Inferior parietal cortex (tissue), 1 donor: ENCODE data around the gene DDX23.
"Not testable (repeated sequence)": the region's sequence is repeated elsewhere in the genome, so short reads cannot be mapped to it uniquely, and the experiment has no call there.

Experiments used
- DNase-seq: peaks from one replicate; pipeline ENCODE4 v3.0.0-alpha.2; 2016; ENCODE audit errors: extremely low spot score

DDX23 gene

GRCh38 chr12:48862760-48863159 lies 10.8 kb upstream of the DDX23 start:
- DNase-seq: no peak

GRCh38 chr12:48861111-48861510 lies 9.1 kb upstream of the DDX23 start:
- no peak for DNase-seq

- not testable (repeated sequence) for DNase-seq
Measured at GRCh38 chr12:48860236-48860635, 8.3 kb upstream of the DDX23 start.

DNA sequence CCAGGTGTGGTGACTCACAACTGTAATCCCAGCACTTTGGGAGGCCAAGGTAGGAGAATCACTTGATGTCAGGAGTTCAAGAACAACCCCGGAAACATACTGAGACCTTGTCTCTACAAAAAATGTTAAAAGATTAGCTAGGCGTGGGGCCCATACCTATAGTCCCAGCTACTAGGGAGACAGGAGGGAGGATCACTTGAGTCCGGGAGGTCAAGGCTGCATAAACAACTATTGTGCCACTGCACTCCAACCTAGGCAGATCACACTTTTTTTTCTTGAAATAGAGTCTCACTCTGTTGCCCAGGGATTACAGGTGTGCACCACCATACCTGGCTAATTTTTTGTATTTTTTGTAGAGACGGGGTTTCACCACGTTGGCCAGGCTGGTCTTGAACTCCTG lies 7.6 kb upstream of the DDX23 start:
- DNase-seq: no peak

DNA sequence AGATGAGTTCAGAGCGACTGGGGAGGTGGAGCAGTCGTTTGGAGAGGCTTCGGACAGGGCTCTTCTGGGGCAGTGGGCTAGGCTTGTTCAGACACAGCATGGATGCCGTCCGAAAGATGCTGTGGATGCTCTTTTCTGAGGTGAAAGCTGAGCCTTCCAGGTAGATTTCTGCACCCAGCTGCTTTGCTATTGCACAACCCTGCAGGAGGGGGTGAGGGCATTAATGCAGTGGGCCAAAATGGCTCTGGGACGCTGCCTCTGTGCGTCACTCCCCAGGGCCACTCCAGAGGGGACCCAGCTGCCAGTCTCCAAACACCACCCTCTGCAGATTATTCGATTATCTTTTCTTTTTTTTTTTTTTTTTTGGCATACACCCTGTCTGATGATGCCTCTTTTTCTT lies 6.1 kb upstream of the DDX23 start:
- DNase-seq: no peak

GRCh38 chr12:48857278-48857994 lies 5.5 kb upstream of the DDX23 start:
- DNase-seq: no peak

DNA sequence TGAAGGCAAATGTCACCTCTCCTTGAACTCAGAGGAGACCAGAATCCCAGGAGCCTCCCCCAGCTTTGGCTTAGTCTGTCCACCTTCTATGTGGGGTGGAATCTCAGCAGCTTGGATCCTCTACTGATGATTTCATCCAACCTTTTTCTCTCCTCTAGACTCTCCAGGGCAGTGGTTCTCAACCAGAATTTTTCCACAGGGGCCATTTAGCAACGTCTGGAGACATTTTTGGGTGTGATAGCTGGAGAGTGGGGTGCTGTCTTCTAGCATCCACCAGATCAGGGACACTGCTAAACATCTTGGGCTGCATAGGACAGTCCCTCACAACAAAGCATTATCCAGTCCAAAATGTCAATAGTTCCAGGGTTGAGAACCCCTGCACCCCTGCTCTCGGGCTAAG lies 4.4 kb upstream of the DDX23 start:
- DNase-seq: no peak

DNA sequence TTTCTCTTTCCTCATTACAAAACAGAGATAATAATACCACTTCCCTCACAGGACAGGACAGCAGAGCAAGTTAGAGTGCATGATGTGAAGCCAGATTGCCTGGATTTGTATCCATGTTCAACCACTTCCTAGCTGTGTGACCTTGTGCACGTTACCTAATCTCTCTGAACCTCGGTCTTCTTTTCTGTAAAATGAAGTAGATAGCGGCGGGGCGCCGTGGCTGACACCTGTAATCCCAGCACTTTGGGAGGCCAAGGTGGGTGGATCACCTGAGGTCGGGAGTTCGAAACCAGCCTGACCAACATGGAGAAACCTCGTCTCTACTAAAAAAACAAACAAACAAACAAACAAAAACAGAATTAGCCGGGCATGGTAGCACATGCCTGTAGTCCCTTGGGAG lies 3.0 kb upstream of the DDX23 start:
- DNase-seq: not testable (repeated sequence)

DNA sequence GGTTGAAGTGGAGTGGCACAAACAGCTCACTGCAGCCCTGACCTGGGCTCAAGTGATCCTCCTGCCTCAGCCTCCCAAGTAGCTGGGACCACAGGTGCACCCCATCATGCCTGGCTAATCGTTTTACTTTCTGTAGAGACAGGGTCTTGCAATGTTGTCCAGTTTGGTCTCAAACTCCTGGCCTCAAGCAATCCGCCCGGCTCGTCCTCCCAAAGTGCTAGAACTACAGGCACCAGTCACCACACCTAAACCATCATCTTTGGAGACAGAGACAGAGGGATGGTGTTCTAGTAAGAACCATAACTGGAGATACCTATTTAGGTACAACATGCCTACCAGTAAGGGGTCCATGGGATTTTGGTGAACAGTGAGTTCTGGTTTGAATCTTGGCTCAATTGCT lies 2.5 kb upstream of the DDX23 start:
- DNase-seq: no peak

- peak; percentile 100 for DNase-seq
Measured at GRCh38 chr12:48852734-48853688, 1.0 kb upstream of the DDX23 start.

GRCh38 chr12:48842021-48842420 lies 9.9 kb downstream of the DDX23 start:
- not testable (repeated sequence) for DNase-seq

DNA sequence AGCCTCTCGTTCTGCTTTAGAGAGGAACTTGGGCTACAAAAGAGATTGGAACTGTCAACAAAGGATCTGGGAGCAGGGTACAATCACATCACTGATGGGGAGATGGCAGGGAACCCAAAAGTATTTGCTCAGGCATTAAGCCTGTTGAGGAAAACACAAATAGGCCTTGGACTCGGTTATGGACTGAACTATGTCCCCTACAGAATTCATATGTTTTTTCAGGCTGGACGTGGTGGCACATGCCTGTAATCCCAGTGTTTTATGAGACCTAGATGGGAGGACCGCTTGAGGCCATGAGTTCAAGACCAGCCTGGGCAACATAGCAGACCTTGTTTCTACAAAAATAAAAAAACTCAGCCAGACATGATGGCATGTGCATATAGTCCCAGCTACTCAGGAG lies 13.9 kb downstream of the DDX23 start:
- DNase-seq: no peak

- DNase-seq: no peak
Measured at GRCh38 chr12:48832321-48833060, 19.5 kb downstream of the DDX23 start.

DNA sequence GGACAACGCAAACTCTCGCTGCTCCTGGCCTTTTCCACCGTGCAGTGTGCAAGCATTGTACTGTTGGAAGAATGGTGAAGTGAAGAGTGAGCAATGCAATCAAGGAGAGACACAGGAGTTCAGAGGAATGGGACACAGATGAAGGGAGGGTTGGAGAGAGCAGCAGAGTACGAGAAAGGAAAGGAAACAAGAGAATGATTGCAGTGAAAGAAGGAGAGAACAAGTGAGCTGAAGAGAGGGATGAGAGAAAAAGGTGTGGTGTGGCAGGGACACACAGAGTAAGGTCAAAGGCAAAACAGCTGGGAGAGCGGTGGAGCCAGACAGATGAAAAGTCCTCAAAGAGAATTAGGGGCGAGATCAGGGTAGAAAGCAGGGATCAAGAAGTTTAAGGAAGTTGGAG lies 20.7 kb downstream of the DDX23 start:
- DNase-seq: no peak

DNA sequence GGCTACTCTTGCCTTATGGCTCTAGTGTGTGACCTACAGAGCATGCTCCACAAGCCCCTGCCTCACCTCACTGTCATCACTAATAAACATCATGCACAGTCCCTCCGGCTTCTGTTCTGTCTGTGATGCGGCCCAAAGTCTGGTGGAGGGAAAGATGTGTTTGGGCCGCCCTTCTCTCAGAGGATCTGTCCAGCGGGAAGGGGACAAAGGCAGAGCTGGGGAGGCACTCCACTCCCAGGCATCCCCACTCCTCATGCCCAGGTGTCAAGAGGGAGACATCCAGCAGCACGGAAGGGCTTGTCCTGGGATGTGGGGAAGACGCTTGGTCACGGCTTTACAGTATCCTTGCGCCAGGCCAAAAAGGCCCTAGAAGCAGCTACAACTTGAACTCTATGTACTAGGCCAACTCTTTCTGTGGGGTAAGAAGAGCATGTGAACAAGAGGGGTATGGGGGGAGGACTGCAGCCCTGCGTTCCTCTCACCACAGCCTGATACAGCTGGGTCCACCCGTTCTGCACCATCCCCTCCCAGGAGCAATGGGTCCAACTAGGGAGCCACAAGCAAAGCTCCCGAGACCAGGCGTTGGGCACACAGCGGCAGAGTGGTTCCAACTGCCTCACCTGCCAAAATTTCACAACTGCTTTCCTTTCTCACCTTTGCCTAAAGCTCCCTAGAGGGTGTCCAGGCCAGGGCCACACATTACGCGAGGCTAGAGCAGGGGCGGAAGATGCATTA lies 23.0 kb downstream of the DDX23 start:
- DNase-seq: no peak

DNA sequence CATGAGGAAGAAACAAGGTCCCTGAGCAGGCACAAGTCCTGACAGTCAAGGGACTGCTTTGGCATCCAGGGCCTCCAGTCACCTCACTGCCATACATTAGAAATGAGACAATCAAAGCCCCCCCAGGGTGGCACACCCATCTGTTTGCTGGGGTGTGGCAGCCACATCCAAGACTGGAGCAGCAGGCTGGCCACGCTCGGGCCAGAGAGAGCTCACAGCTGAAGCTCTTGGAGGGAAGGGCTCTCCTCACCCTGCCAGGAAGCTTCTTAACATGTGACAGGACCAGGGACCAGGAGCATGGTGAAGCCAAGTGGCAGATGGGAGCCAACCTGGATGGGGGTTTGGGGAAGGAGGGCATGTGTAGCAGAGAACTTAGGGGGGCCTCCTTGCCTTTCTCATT lies 23.7 kb downstream of the DDX23 start:
- no peak for DNase-seq

GRCh38 chr12:48827513-48828096 lies 24.4 kb downstream of the DDX23 start:
- no peak for DNase-seq

DNA sequence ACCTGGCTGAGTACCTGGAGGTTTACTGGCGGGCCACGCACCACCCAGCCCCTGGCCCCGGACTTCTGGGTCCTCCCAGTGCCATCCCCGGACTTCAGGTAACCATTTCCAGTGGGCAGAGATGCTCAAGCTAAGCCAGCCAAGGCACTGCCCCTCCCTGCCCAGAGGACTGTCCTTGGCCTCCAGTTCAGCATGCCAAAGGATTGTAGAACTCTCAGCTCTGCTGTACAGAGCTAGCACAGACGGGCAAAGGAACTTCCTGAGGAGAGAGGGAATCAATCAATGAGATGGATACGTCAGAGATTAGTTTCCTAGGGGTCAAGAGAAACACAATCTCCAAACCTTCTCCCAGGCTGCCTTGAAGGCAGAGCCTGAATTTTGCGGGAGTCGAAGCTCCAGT lies 24.9 kb downstream of the DDX23 start:
- no peak for DNase-seq

GRCh38 chr12:48826209-48826855 lies 25.6 kb downstream of the DDX23 start:
- DNase-seq: no peak

DNA sequence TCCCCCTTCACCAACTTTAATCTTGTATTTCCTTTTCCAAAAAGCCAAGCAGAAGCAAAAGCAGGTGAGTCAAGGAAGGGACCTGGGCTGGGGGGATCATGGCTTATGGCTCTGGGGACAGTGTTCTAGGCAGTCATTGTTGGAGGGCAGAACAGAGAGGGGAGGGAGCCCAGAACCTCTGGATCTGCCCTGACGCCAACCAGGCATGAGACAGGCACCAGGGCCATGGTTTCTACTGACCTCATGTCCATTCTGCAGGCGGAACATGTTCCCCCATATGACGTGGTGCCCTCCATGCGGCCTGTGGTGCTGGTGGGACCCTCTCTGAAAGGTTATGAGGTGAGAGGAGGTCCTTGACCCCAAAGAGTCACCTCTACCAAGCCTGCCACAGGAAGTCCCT lies 27.1 kb downstream of the DDX23 start:
- DNase-seq: no peak

DNA sequence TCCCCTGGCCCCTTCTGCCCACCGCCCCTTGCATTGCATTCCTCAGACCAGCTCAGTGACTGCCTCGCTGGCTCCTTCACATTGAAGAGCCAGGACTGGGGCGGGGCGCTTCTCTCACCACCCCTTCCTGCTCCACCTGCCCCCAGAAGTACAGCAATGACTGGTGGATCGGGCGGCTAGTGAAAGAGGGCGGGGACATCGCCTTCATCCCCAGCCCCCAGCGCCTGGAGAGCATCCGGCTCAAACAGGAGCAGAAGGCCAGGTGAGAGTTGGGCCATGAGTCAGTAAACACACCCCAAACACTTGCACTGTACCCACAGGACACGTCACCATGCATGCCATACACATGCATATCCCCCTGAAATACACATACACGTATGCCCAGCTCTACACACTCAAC lies 27.9 kb downstream of the DDX23 start:
- no peak for DNase-seq
